ENCODE results near the gene CDC42BPA.

The CDC42BPA gene

GRCh38 chr1:226987623-226988333 lies 330.5 kb downstream of the CDC42BPA start:
- no peak for DNase-seq

GRCh38 chr1:226987179-226987536 lies 331.1 kb downstream of the CDC42BPA start:
- no peak for DNase-seq

- DNase-seq: no peak
These were observed 331.7 kb downstream of the CDC42BPA start for GRCh38 chr1:226986496-226987178.

GRCh38 chr1:226985839-226986463 lies 332.3 kb downstream of the CDC42BPA start:
- DNase-seq: no peak

GRCh38 chr1:226985239-226985838 lies 333.0 kb downstream of the CDC42BPA start:
- DNase-seq: no peak

GRCh38 chr1:226984521-226985238 lies 333.6 kb downstream of the CDC42BPA start:
- DNase-seq: no peak

- no peak for DNase-seq
These were observed 334.3 kb downstream of the CDC42BPA start for GRCh38 chr1:226983992-226984364.

GRCh38 chr1:226983247-226983991 lies 334.9 kb downstream of the CDC42BPA start:
- DNase-seq: no peak

GRCh38 chr1:226982451-226983177 lies 335.7 kb downstream of the CDC42BPA start:
- DNase-seq: no peak

GRCh38 chr1:226981838-226982237 lies 336.5 kb downstream of the CDC42BPA start:
- DNase-seq: no peak

GRCh38 chr1:226981386-226981817 lies 336.9 kb downstream of the CDC42BPA start:
- no peak for DNase-seq

- DNase-seq: no peak
These were observed 337.5 kb downstream of the CDC42BPA start for GRCh38 chr1:226980565-226981385.

GRCh38 chr1:226980122-226980560 lies 338.2 kb downstream of the CDC42BPA start:
- no peak for DNase-seq

- no peak for DNase-seq
These were observed 338.7 kb downstream of the CDC42BPA start for GRCh38 chr1:226979517-226980121.

GRCh38 chr1:226979115-226979516 lies 339.2 kb downstream of the CDC42BPA start:
- DNase-seq: no peak

GRCh38 chr1:226978432-226979114 lies 339.7 kb downstream of the CDC42BPA start:
- no peak for DNase-seq

- DNase-seq: no peak
These were observed 340.5 kb downstream of the CDC42BPA start for GRCh38 chr1:226977643-226978431.

- no peak for DNase-seq
These were observed 341.2 kb downstream of the CDC42BPA start for GRCh38 chr1:226976978-226977642.
